Jurkat, Clone E6-1 (cell line): Measurements from ENCODE around the gene NRN1L.
"Not testable (repeated sequence)": the region's sequence is repeated elsewhere in the genome, so short reads cannot be mapped to it uniquely, and the experiment has no call there.

ENCODE experiments used
- DNase-seq: peaks from one replicate; pipeline ENCODE4 v3.0.0-alpha.2; 2011; ENCODE audit warnings: low read depth, low spot score
- H3K4me3 ChIP-seq: 2 replicates; pipeline ENCODE4 v1.5.1; 2011; ENCODE audit warnings: mild to moderate bottlenecking, low read length, control low read depth, moderate library complexity

NRN1L gene

GRCh38 chr16:67907397-67908180 is 22.9 kb downstream of the NRN1L start:
- no peak for DNase-seq
- H3K4me3 ChIP-seq = no peak overlapping the region

GRCh38 chr16:67909056-67909742 is 24.5 kb downstream of the NRN1L start:
- no peak overlapping the region for H3K4me3 ChIP-seq
- no peak for DNase-seq

- peak; percentile 65 for DNase-seq
- no peak overlapping the region for H3K4me3 ChIP-seq
These were observed 25.5 kb downstream of the NRN1L start for GRCh38 chr16:67910158-67910557.

GRCh38 chr16:67914758-67915495 is 30.2 kb downstream of the NRN1L start:
- DNase-seq = no peak
- H3K4me3 ChIP-seq = no peak overlapping the region

- DNase-seq, H3K4me3 ChIP-seq: not testable (repeated sequence)
These were observed 30.7 kb downstream of the NRN1L start for GRCh38 chr16:67915496-67915769.

GRCh38 chr16:67915831-67916723 is 31.4 kb downstream of the NRN1L start:
- H3K4me3 ChIP-seq = no peak overlapping the region
- no peak for DNase-seq

GRCh38 chr16:67917140-67917851 is 32.6 kb downstream of the NRN1L start:
- H3K4me3 ChIP-seq = no peak overlapping the region
- DNase-seq = no peak

GRCh38 chr16:67917852-67918236 is 33.2 kb downstream of the NRN1L start:
- H3K4me3 ChIP-seq = no peak overlapping the region
- no peak for DNase-seq

GRCh38 chr16:67919622-67920221 is 35.0 kb downstream of the NRN1L start:
- no peak overlapping the region for H3K4me3 ChIP-seq
- no peak for DNase-seq

GRCh38 chr16:67922221-67922620 is 37.5 kb downstream of the NRN1L start:
- no peak for DNase-seq
- H3K4me3 ChIP-seq = no peak overlapping the region

- H3K4me3 ChIP-seq = no peak overlapping the region
- DNase-seq = no peak
These were observed 38.1 kb downstream of the NRN1L start for GRCh38 chr16:67922740-67923139.

- DNase-seq = no peak
- no peak overlapping the region for H3K4me3 ChIP-seq
These were observed 38.9 kb downstream of the NRN1L start for GRCh38 chr16:67923414-67924116.

GRCh38 chr16:67924140-67924906 is 39.6 kb downstream of the NRN1L start:
- H3K4me3 ChIP-seq = no peak overlapping the region
- DNase-seq = no peak

- H3K4me3 ChIP-seq = no peak overlapping the region
- no peak for DNase-seq
These were observed 41.6 kb downstream of the NRN1L start for GRCh38 chr16:67926181-67926750.

- no peak overlapping the region for H3K4me3 ChIP-seq
- DNase-seq = no peak
These were observed 42.7 kb downstream of the NRN1L start for GRCh38 chr16:67927131-67927941.

GRCh38 chr16:67928147-67928546 is 43.5 kb downstream of the NRN1L start:
- H3K4me3 ChIP-seq = no peak overlapping the region
- DNase-seq = no peak
